ENCODE results near the gene KIAA0930. TPM values are rescaled to one million over a fixed set of nuclear protein-coding genes. Genes with fewer than 3 reads are reported as not detected.

The KIAA0930 gene
- total and polyA plus RNA-seq, 2 donors (not counting 1 experiment from before 2014, with no cell fraction given), result 27.0 to 46.8 TPM

GRCh38 chr22:45211848-45212247 is 28.8 kb downstream of the KIAA0930 start:
- ChIA-PET CTCF (no interaction called here), POLR2A (no interaction called here)
- H3K4me2 ChIP-seq (replicated peaks; ENCODE audit: low read depth, low read length, poor library complexity, severe bottlenecking), result no peak overlapping the region
- Mint-ChIP-seq H3K27me3 (no peaks in the 10 kb centered on the region), H3K4me3 (no peak overlapping the region), H3K9me3 (ENCODE audit: insufficient read depth) (no peaks in the 10 kb centered on the region), H3K4me1 (peaks cover 25% of the 10 kb centered on the region), H3K27ac (no peak overlapping the region)
- H4K20me1 ChIP-seq (ENCODE audit: control insufficient read depth, insufficient read depth, low read length, poor library complexity, severe bottlenecking), result peaks cover 32% of the 10 kb centered on the region
- no peak overlapping the region for H3K4me3 ChIP-seq (ENCODE audit: control extremely low read depth in 1 of 5, extremely low read depth in 1 of 5, insufficient read depth in 1 of 5, low read depth in 2 of 5, low read length in 4 of 5)
- peaks cover 6 to 20% of the 10 kb centered on the region in 2 donors for H3K4me1 ChIP-seq (ENCODE audit: control insufficient read depth in 2 of 2, insufficient read depth in 2 of 2, low read length in 2 of 2)
- TF ChIP-seq EZH2 (IDR thresholded peaks at IDR 0.05; ENCODE audit: borderline replicate concordance, insufficient read depth, low read depth, low read length, poor library complexity, severe bottlenecking) (no peak), CTCF (IDR thresholded peaks at IDR 0.05) (no peak)
- intact Hi-C loops (cut with micrococcal nuclease), result no loop called here
- ATAC-seq (ENCODE audit: low read depth), result no peak
- H3K36me3 ChIP-seq (replicated peaks in 1 of 2; ENCODE audit: control extremely low read depth in 1 of 2, control insufficient read depth in 1 of 2, extremely low read depth in 1 of 2, insufficient read depth in 2 of 2, low read length in 1 of 2), result peaks cover 0 to 30% of the 10 kb centered on the region in 2 experiments
- no peak for DNase-seq
- H3K79me2 ChIP-seq (ENCODE audit: control insufficient read depth, insufficient read depth, low read length), result peaks cover 31% of the 10 kb centered on the region
- peaks cover 0 to 3% (median 0%) of the 10 kb centered on the region in 3 donors for H3K9me3 ChIP-seq (ENCODE audit: control extremely low read depth in 1 of 3, control insufficient read depth in 2 of 3, insufficient read depth in 1 of 3, low read length in 2 of 3)
- no peaks in the 10 kb centered on the region for H3K27me3 ChIP-seq (replicated peaks in 1 of 4; ENCODE audit: control extremely low read depth in 1 of 4, control insufficient read depth in 3 of 4, insufficient read depth in 4 of 4, low read length in 3 of 4)
- H3K27ac ChIP-seq (ENCODE audit: low read length in 2 of 2), result no peak overlapping the region
- H3K9ac ChIP-seq (ENCODE audit: low read length), result no peak overlapping the region
- H2AFZ ChIP-seq (ENCODE audit: insufficient read depth, low read depth, low read length, poor library complexity, severe bottlenecking), result no peak overlapping the region
- WGBS (ENCODE audit: insufficient coverage), result 98% methylated on average over 18 of the region's 18 CpGs

- intact Hi-C loops (cut with micrococcal nuclease), result no loop called here
- no peak for ATAC-seq (ENCODE audit: low read depth)
- POLR2A ChIA-PET, result no interaction called here
Observed at GRCh38 chr22:45211435-45211834, 29.3 kb downstream of the KIAA0930 start.

More at GRCh38 chr22:45211435-45211834, 29.3 kb downstream of the KIAA0930 start:
- Histone ChIP-seq H3K4me2 (replicated peaks; ENCODE audit: low read depth, low read length, poor library complexity, severe bottlenecking) (no peak overlapping the region), H3K4me3 (ENCODE audit: control extremely low read depth in 1 of 5, extremely low read depth in 1 of 5, insufficient read depth in 1 of 5, low read depth in 2 of 5, low read length in 4 of 5) (no peak overlapping the region), H3K27ac (ENCODE audit: low read length in 2 of 2) (no peak overlapping the region), H3K79me2 (ENCODE audit: control insufficient read depth, insufficient read depth, low read length) (peaks cover 27% of the 10 kb centered on the region), H3K27me3 (replicated peaks in 1 of 4; ENCODE audit: control extremely low read depth in 1 of 4, control insufficient read depth in 3 of 4, insufficient read depth in 4 of 4, low read length in 3 of 4) (no peaks in the 10 kb centered on the region), H3K9me3 (ENCODE audit: control extremely low read depth in 1 of 3, control insufficient read depth in 2 of 3, insufficient read depth in 1 of 3, low read length in 2 of 3) (peaks cover 0 to 3% (median 0%) of the 10 kb centered on the region in 3 donors), H2AFZ (ENCODE audit: insufficient read depth, low read depth, low read length, poor library complexity, severe bottlenecking) (no peak overlapping the region), H3K4me1 (ENCODE audit: control insufficient read depth in 2 of 2, insufficient read depth in 2 of 2, low read length in 2 of 2) (peaks cover 6 to 17% of the 10 kb centered on the region in 2 donors), H3K36me3 (replicated peaks in 1 of 2; ENCODE audit: control extremely low read depth in 1 of 2, control insufficient read depth in 1 of 2, extremely low read depth in 1 of 2, insufficient read depth in 2 of 2, low read length in 1 of 2) (peaks cover 0 to 30% of the 10 kb centered on the region in 2 experiments), H4K20me1 (ENCODE audit: control insufficient read depth, insufficient read depth, low read length, poor library complexity, severe bottlenecking) (peaks cover 28% of the 10 kb centered on the region), H3K9ac (ENCODE audit: low read length) (no peak overlapping the region)
- 97% methylated on average over 8 of the region's 8 CpGs for WGBS (ENCODE audit: insufficient coverage)
- no peak for DNase-seq
- TF ChIP-seq CTCF (IDR thresholded peaks at IDR 0.05), result no peak
- TF ChIP-seq EZH2 (IDR thresholded peaks at IDR 0.05; ENCODE audit: borderline replicate concordance, insufficient read depth, low read depth, low read length, poor library complexity, severe bottlenecking), result no peak
- no peak overlapping the region for H3K27ac Mint-ChIP-seq
- peaks cover 25% of the 10 kb centered on the region for H3K4me1 Mint-ChIP-seq
- H3K9me3 Mint-ChIP-seq (ENCODE audit: insufficient read depth), result no peaks in the 10 kb centered on the region
- no peaks in the 10 kb centered on the region for H3K27me3 Mint-ChIP-seq
- no peak overlapping the region for H3K4me3 Mint-ChIP-seq
- CTCF ChIA-PET, result no interaction called here

Measured in B cell (primary cell).